Neural cell (in vitro differentiated cells): ENCODE measurements around the gene WWC2.
"Not testable (repeated sequence)": the region's sequence is repeated elsewhere in the genome, so short reads cannot be mapped to it uniquely, and the experiment has no call there.

ENCODE experiments used
- CTCF ChIP-seq: fragments of 450-650 bp; IDR thresholded peaks from 2 replicates; pipeline ENCODE4 v1.5.1; 2014; ENCODE audit warnings: antibody characterized with exemption, mild to moderate bottlenecking, moderate library complexity; ENCODE audit not compliant: poor library complexity, severe bottlenecking
- EP300 ChIP-seq: fragments of 450-650 bp; conservative IDR thresholded peaks from 2 replicates; pipeline ENCODE4 v1.6.1; 2014; ENCODE audit warnings: antibody characterized with exemption, mild to moderate bottlenecking, moderate library complexity; ENCODE audit not compliant: poor library complexity, severe bottlenecking
- EZH2 ChIP-seq: fragments of 200-600, 300-800 bp; shearing (Covaris generic), sonication (generic); IDR thresholded peaks from 2 replicates; pipeline ENCODE4 v1.6.1; 2014; ENCODE audit warnings: antibody characterized with exemption, low read length, borderline replicate concordance, mild to moderate bottlenecking; ENCODE audit not compliant: insufficient read depth, poor library complexity, severe bottlenecking
- MXI1 ChIP-seq: fragments of 450-650 bp; conservative IDR thresholded peaks from 2 replicates; pipeline ENCODE4 v1.6.1; 2014; ENCODE audit warnings: antibody characterized with exemption, mild to moderate bottlenecking; ENCODE audit not compliant: poor library complexity, severe bottlenecking
- POLR2AphosphoS5 ChIP-seq: IDR thresholded peaks from 2 replicates; pipeline ENCODE4 v1.6.1; 2012
- RAD21 ChIP-seq: fragments of 450-650 bp; conservative IDR thresholded peaks from 2 replicates; pipeline ENCODE4 v1.6.1; 2014; ENCODE audit warnings: antibody characterized with exemption, mild to moderate bottlenecking, moderate library complexity
- REST ChIP-seq: IDR thresholded peaks from 2 replicates; pipeline ENCODE4 v1.6.1; 2012; ENCODE audit warnings: borderline replicate concordance
- SMC3 ChIP-seq: fragments of 450-650 bp; conservative IDR thresholded peaks from 2 replicates; pipeline ENCODE4 v1.6.1; 2014; ENCODE audit warnings: antibody characterized with exemption, mild to moderate bottlenecking, moderate library complexity; ENCODE audit not compliant: poor library complexity
- TAF1 ChIP-seq: IDR thresholded peaks from 2 replicates; pipeline ENCODE4 v1.6.1; 2012; ENCODE audit warnings: low read depth

- not testable (repeated sequence) for TF ChIP-seq CTCF, EP300, EZH2, MXI1, REST, TAF1, SMC3, POLR2AphosphoS5, RAD21
Measured at GRCh38 chr4:183121660-183122059, 22.6 kb downstream of the WWC2 start.
